Cardiac septum (tissue), 1 donor: ENCODE data around the gene SCP2. TPM values are rescaled to one million over a fixed set of nuclear protein-coding genes. Genes with fewer than 3 reads are reported as not detected.
A peak's percentile ranks its signal among the peaks of the same experiment; 100 is the strongest.

ENCODE experiments used
- DNase-seq: peaks from one replicate; pipeline ENCODE4 v3.0.0-alpha.2; 2020; ENCODE audit warnings: low spot score
- intact Hi-C: fragments of 100-400 bp; cut with DNase I; formaldehyde crosslinking; loops from one replicate; pipeline ENCODE4 v1.14.0; 2022
- microRNA-seq: library from miRNA; unstranded; fragments of <30 nt; microRNA quantifications from one replicate; pipeline ENCODE4 v1.2.0, GENCODE V29; 2020
- total RNA-seq: library from RNA; stranded (reverse); fragmentation: NEBNext Ultra II Directional; extraction: Animal tissue kit (Norgen Biotek cat#: 25700); gene quantifications from one replicate; pipeline ENCODE4 v1.2.1, GENCODE V29; 2021
- donor health status: DM: no; HTN: no; CAD: no.

Gene SCP2
- total RNA-seq, 1 donor from 2014 or later, result 124 TPM

- intact Hi-C loops, result no loop called here
- DNase-seq, result no peak
These were observed 160.5 kb downstream of the SCP2 start for GRCh38 chr1:53087332-53088285.

- no peak for DNase-seq
- intact Hi-C loops, result no loop called here
These were observed 161.7 kb downstream of the SCP2 start for GRCh38 chr1:53088616-53089300.

GRCh38 chr1:53089478-53090226 is 162.6 kb downstream of the SCP2 start:
- DNase-seq, result no peak
- intact Hi-C loops, result no loop called here

- no peak for DNase-seq
- intact Hi-C loops, result no loop called here
These were observed 163.4 kb downstream of the SCP2 start for GRCh38 chr1:53090227-53091147.

- DNase-seq, result peak; percentile 88
These were observed 165.0 kb downstream of the SCP2 start for GRCh38 chr1:53091841-53092645.

GRCh38 chr1:53092659-53093450 is 165.8 kb downstream of the SCP2 start:
- DNase-seq, result no peak
- intact Hi-C loops, result no loop called here

More at GRCh38 chr1:53091841-53092645, 165.0 kb downstream of the SCP2 start:
- intact Hi-C loops, result no loop called here

- intact Hi-C loops, result no loop called here
- DNase-seq, result no peak
These were observed 166.3 kb downstream of the SCP2 start for GRCh38 chr1:53093451-53093754.

GRCh38 chr1:53093778-53094532 is 166.9 kb downstream of the SCP2 start:
- intact Hi-C loops, result no loop called here
- DNase-seq, result no peak

GRCh38 chr1:53094533-53094919 is 167.4 kb downstream of the SCP2 start:
- DNase-seq, result no peak
- intact Hi-C loops, result no loop called here

Small RNA genes within 50 kb of the gene (microRNA-seq; reads per million reads assigned to microRNA genes)
- not detected for gene MIR1273F
- not detected for gene MIR1273G
- gene MIR5095, result not detected

Other genes starting within 250 kb of the SCP2 start
- 14.2 TPM for gene COA7, start 228.9 kb upstream of the SCP2 start, total RNA-seq
- gene ZYG11B, start 200.8 kb upstream of the SCP2 start, total RNA-seq, result 47.6 TPM
- gene ZYG11A, start 84.5 kb upstream of the SCP2 start, total RNA-seq, result not detected
- gene ECHDC2, start 5.5 kb upstream of the SCP2 start, total RNA-seq, result 92.3 TPM
- gene PODN, start 134.9 kb downstream of the SCP2 start, total RNA-seq, result 19.4 TPM
- 0.43 TPM for gene SLC1A7, start 215.4 kb downstream of the SCP2 start, total RNA-seq